Naive thymus-derived CD4-positive, alpha-beta T cell (primary cell): ENCODE results near the gene SNED1. TPM values are rescaled to one million over a fixed set of nuclear protein-coding genes. Genes with fewer than 3 reads are reported as not detected.

Experiments
- ATAC-seq: fragments of 150-1000 bp; cut with Tn5 transposase; 2 replicates; pipeline ENCODE4 v1.10.0; 2021; ENCODE audit warnings: mild to moderate bottlenecking, moderate library complexity
- CTCF ChIA-PET: fragments of 350-600 bp; sonication (Branson Sonifier 250); formaldehyde crosslinking; loops from one replicate; lab custom pipeline; 2021; ENCODE audit warnings: antibody characterized with exemption; lab: Charles Lee
- POLR2A ChIA-PET: fragments of 350-600 bp; sonication (Branson Sonifier 250); formaldehyde crosslinking; loops from one replicate; lab custom pipeline; 2021; ENCODE audit warnings: antibody characterized with exemption, inconsistent platforms; lab: Charles Lee
- DNase-seq, 9 donors: peaks; one replicate each; pipeline versions ENCODE4 v3.0.0 to v3.0.0-alpha.2; 2020 to 2022; ENCODE audit warnings: mixed read lengths in 1 of 9
- H3K27ac ChIP-seq: one replicate; pipeline ENCODE4 v1.7.0; 2013; ENCODE audit warnings: mild to moderate bottlenecking, low read depth, low read length, moderate library complexity
- H3K27me3 ChIP-seq, 2 donors: one replicate each; pipeline ENCODE4 v1.7.0; 2013; ENCODE audit warnings: low read length in 2 of 2, mild to moderate bottlenecking in 2 of 2, moderate library complexity in 2 of 2; ENCODE audit not compliant: control insufficient read depth in 2 of 2, insufficient read depth in 2 of 2
- H3K36me3 ChIP-seq, 3 experiments: 1 replicate in 2 of 3; 2 replicates in 1 of 3; pipeline ENCODE4 v1.7.0; 2013; ENCODE audit warnings: low read length in 3 of 3, mild to moderate bottlenecking in 3 of 3, moderate library complexity in 1 of 3; ENCODE audit not compliant: insufficient read depth in 3 of 3, control insufficient read depth in 2 of 3
- H3K4me1 ChIP-seq, 2 donors: one replicate each; pipeline ENCODE4 v1.7.0; 2013; ENCODE audit warnings: low read length in 2 of 2, mild to moderate bottlenecking in 2 of 2, moderate library complexity in 1 of 2; ENCODE audit not compliant: control insufficient read depth in 2 of 2, insufficient read depth in 2 of 2
- H3K4me3 ChIP-seq: 2 replicates; pipeline ENCODE4 v1.7.0; 2013; ENCODE audit warnings: mild to moderate bottlenecking, low read length
- H3K9me3 ChIP-seq, 3 experiments: 1 replicate in 2 of 3; 2 replicates in 1 of 3; pipeline ENCODE4 v1.7.0; 2013; ENCODE audit warnings: low read length in 3 of 3; ENCODE audit not compliant: control insufficient read depth in 2 of 3
- H3K27ac Mint-ChIP-seq, 9 donors: one replicate each; pipeline ENCODE4 v1.8.0; 2020 to 2022; ENCODE audit warnings: mixed read lengths in 9 of 9, mild to moderate bottlenecking in 8 of 9, moderate library complexity in 5 of 9, inconsistent platforms in 2 of 9
- H3K27me3 Mint-ChIP-seq, 5 donors: one replicate each; pipeline ENCODE4 v1.8.0; 2021 to 2022; ENCODE audit warnings: mixed read lengths in 5 of 5, mild to moderate bottlenecking in 1 of 5
- H3K36me3 Mint-ChIP-seq, 5 donors: one replicate each; pipeline ENCODE4 v1.8.0; 2020 to 2022; ENCODE audit warnings: mixed read lengths in 5 of 5, mild to moderate bottlenecking in 3 of 5, inconsistent platforms in 1 of 5
- H3K4me1 Mint-ChIP-seq, 7 donors: one replicate each; pipeline ENCODE4 v1.8.0; 2020 to 2022; ENCODE audit warnings: mixed read lengths in 7 of 7, mild to moderate bottlenecking in 3 of 7, inconsistent platforms in 1 of 7
- H3K4me3 Mint-ChIP-seq, 10 donors: one replicate each; pipeline ENCODE4 v1.8.0; 2020 to 2022; ENCODE audit warnings: mild to moderate bottlenecking in 10 of 10, mixed read lengths in 10 of 10, moderate library complexity in 6 of 10, inconsistent platforms in 2 of 10
- H3K9me3 Mint-ChIP-seq, 11 donors: one replicate each; pipeline ENCODE4 v1.8.0; 2020 to 2022; ENCODE audit warnings: mixed read lengths in 11 of 11, mild to moderate bottlenecking in 4 of 11, inconsistent platforms in 1 of 11, moderate library complexity in 1 of 11
- intact Hi-C, 2 donors: fragments of 100-400 bp; cut with micrococcal nuclease; formaldehyde crosslinking; loops; one replicate each; pipeline ENCODE4 v1.15.1; 2023
- polyA plus RNA-seq, 2 donors: library from polyadenylated mRNA; unstranded; fragments of 300-500 nt; fragmentation: Illumina TruSeq; gene quantifications; one replicate each; pipeline ENCODE4 v1.2.3, GENCODE V29; 2021
- total RNA-seq, 6 experiments: library from RNA in 5 of 6; stranded (reverse) in 5 of 6; gene quantifications; 1 replicate in 5 of 6; 2 replicates in 1 of 6; pipeline ENCODE4 v1.2.3 and lab custom pipeline; 2021 to 2026

The SNED1 gene
- total and polyA plus RNA-seq, 7 experiments from 2014 or later = 1.0 to 120 (median 32.9) TPM

DNA sequence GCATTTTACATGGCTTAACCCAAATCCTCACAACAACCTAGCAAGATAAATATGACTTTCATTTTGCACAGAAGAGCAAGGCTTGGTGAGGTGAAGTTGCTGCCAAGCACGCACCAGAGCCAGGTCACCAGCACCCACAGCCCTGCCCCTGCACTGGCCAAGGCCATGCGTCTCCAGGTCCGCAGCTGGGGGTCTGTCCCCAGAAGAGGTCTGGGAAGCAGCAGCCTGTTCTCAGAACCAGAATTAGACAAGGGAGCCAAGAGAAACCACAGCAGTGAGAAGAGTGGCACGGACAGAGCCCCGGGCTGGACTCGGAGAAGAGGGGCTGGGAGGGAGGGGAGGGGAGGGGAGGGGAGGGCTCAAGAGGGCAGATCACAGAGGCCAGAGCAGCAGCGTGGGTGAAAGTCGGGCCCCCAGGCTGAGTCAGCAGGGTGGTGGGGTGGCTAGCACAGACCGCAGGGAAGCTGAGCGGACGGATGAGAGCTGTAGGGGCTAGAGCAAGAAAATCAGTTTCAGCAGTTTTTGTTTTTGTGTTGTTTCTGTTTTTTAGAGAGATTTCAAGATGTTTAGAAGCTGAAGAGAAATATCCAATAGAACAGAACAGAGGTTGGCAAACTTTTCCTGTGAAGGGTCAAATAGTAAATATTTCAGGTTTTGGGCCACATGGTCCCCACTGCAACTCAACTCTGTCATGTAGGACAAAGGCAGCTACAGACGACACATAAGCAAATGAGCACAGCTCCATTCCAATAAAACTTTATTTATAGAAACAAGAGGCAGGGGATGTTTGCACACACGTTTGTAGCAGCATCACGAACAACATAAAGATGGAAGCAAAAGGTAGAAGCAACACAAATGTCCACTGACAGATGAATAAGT lies 111.0 kb downstream of the SNED1 start:
- Histone ChIP-seq H3K4me3 (peak overlapping the region; percentile 58), H3K4me1 (peaks cover 42 to 48% of the 10 kb centered on the region in 2 donors), H3K27me3 (no peaks in the 10 kb centered on the region), H3K9me3 (peaks cover 0 to 6% (median 0%) of the 10 kb centered on the region in 3 experiments), H3K36me3 (peaks cover 0 to 23% (median 7%) of the 10 kb centered on the region in 3 experiments), H3K27ac (peak overlapping the region; percentile 70)
- Mint-ChIP-seq H3K27ac (peak overlapping the region; percentile 94 to 99 (median 99)), H3K4me3 (peak overlapping the region; percentile 73 to 89 (median 82)), H3K4me1 (peaks cover 24 to 74% (median 61%) of the 10 kb centered on the region in 7 donors), H3K9me3 (peaks cover 0 to 9% (median 8%) of the 10 kb centered on the region in 11 donors), H3K27me3 (no peaks in the 10 kb centered on the region), H3K36me3 (peaks cover 10 to 49% (median 27%) of the 10 kb centered on the region in 5 donors)
- ATAC-seq = no peak
- CTCF ChIA-PET = interaction anchor here (0.6 to 1.8 kb wide), 3 partner anchors 14 to 86 kb away, joined by 3 to 6 read pairs (median 3); no protein-coding TSS in a partner anchor
- intact Hi-C loops = loop anchor here in 1 of 2 donors (2.0 to 10.0 kb wide), 3 partner anchors 15 to 775 kb away; partner anchors contain the start of gene STK25
- DNase-seq = peak in 1 of 9 donors; percentile 58
- POLR2A ChIA-PET = interaction anchor here (0.6 to 13.6 kb wide), 9 partner anchors 8 to 206 kb away, joined by 3 to 150 read pairs (median 6); partner anchors contain the start of genes HDLBP, MTERF4, PASK and PPP1R7

- H3K36me3 Mint-ChIP-seq = peaks cover 16 to 56% (median 32%) of the 10 kb centered on the region in 5 donors
- H3K27ac ChIP-seq = peak overlapping the region; percentile 70
- peak overlapping the region; percentile 94 to 99 (median 99) for H3K27ac Mint-ChIP-seq
- peak overlapping the region in 9 of 10 donors; percentile 60 to 89 (median 82) for H3K4me3 Mint-ChIP-seq
- ATAC-seq (no peak), DNase-seq (no peak)
- CTCF ChIA-PET = interaction anchor here (0.6 to 1.8 kb wide), 5 partner anchors 14 to 85 kb away, joined by 3 to 6 read pairs (median 3); partner anchors contain the start of gene PPP1R7
- peaks cover 41 to 42% of the 10 kb centered on the region in 2 donors for H3K4me1 ChIP-seq
- peaks cover 0 to 23% (median 7%) of the 10 kb centered on the region in 3 experiments for H3K36me3 ChIP-seq
- POLR2A ChIA-PET = interaction anchor here (0.6 to 13.6 kb wide), 10 partner anchors 9 to 101 kb away, joined by 3 to 150 read pairs (median 5); partner anchors contain the start of genes MTERF4, PASK and PPP1R7
- intact Hi-C loops = no loop called here
- H3K4me1 Mint-ChIP-seq = peaks cover 24 to 71% (median 65%) of the 10 kb centered on the region in 7 donors
- H3K9me3 ChIP-seq = peaks cover 0 to 6% (median 0%) of the 10 kb centered on the region in 3 experiments
- H3K4me3 ChIP-seq = peak overlapping the region; percentile 56
- H3K27me3 Mint-ChIP-seq = no peaks in the 10 kb centered on the region
- H3K27me3 ChIP-seq = no peaks in the 10 kb centered on the region
- peaks cover 0 to 9% (median 8%) of the 10 kb centered on the region in 11 donors for H3K9me3 Mint-ChIP-seq
Observed at GRCh38 chr2:241110089-241110606, 111.7 kb downstream of the SNED1 start.

- Histone ChIP-seq H3K27me3 (no peaks in the 10 kb centered on the region), H3K9me3 (peaks cover 0 to 6% (median 0%) of the 10 kb centered on the region in 3 experiments), H3K4me3 (peak overlapping the region; percentile 56), H3K36me3 (peaks cover 0 to 23% (median 7%) of the 10 kb centered on the region in 3 experiments), H3K4me1 (peaks cover 36 to 42% of the 10 kb centered on the region in 2 donors), H3K27ac (peak overlapping the region; percentile 70)
- peak overlapping the region; percentile 68 to 89 (median 82) for H3K4me3 Mint-ChIP-seq
- DNase-seq = no peak
- peak overlapping the region; percentile 81 to 99 (median 98) for H3K27ac Mint-ChIP-seq
- H3K27me3 Mint-ChIP-seq = no peaks in the 10 kb centered on the region
- H3K36me3 Mint-ChIP-seq = peaks cover 16 to 63% (median 34%) of the 10 kb centered on the region in 5 donors
- ChIA-PET POLR2A (interaction anchor here (0.6 to 13.6 kb wide), 9 partner anchors 10 to 101 kb away, joined by 3 to 150 read pairs (median 4); partner anchors contain the start of genes MTERF4, PASK and PPP1R7), CTCF (interaction anchor here (0.6 to 1.8 kb wide), 4 partner anchors 15 to 403 kb away, joined by 3 to 6 read pairs (median 4); partner anchors contain the start of gene PPP1R7)
- H3K9me3 Mint-ChIP-seq = peaks cover 0 to 11% (median 8%) of the 10 kb centered on the region in 11 donors
- H3K4me1 Mint-ChIP-seq = peaks cover 22 to 64% (median 63%) of the 10 kb centered on the region in 7 donors
- ATAC-seq = peak; percentile 17
- intact Hi-C loops = no loop called here
Observed at GRCh38 chr2:241110607-241111439, 112.4 kb downstream of the SNED1 start.

GRCh38 chr2:241111440-241111805 lies 113.0 kb downstream of the SNED1 start:
- ChIA-PET POLR2A (interaction anchor here (1.1 to 13.6 kb wide), 5 partner anchors 10 to 39 kb away, joined by 3 to 150 read pairs (median 68); partner anchors contain the start of genes MTERF4, PASK and PPP1R7), CTCF (interaction anchor here (0.6 to 1.8 kb wide), 2 partner anchors 39 to 402 kb away, joined by 4 to 6 read pairs; partner anchors contain the start of gene PPP1R7)
- H3K4me3 Mint-ChIP-seq = peak overlapping the region; percentile 73 to 89 (median 83)
- H3K9me3 Mint-ChIP-seq = peaks cover 0 to 11% (median 8%) of the 10 kb centered on the region in 11 donors
- no peaks in the 10 kb centered on the region for H3K27me3 Mint-ChIP-seq
- ATAC-seq = peak; percentile 36
- Histone ChIP-seq H3K36me3 (peaks cover 0 to 23% (median 7%) of the 10 kb centered on the region in 3 experiments), H3K4me1 (peaks cover 34 to 42% of the 10 kb centered on the region in 2 donors), H3K27me3 (no peaks in the 10 kb centered on the region), H3K4me3 (peak overlapping the region; percentile 56), H3K9me3 (peaks cover 0 to 6% (median 0%) of the 10 kb centered on the region in 3 experiments), H3K27ac (peak overlapping the region; percentile 70)
- peak in 2 of 9 donors; percentile 27 to 33 for DNase-seq
- peaks cover 22 to 58% (median 57%) of the 10 kb centered on the region in 7 donors for H3K4me1 Mint-ChIP-seq
- intact Hi-C loops = no loop called here
- H3K36me3 Mint-ChIP-seq = peaks cover 16 to 68% (median 34%) of the 10 kb centered on the region in 5 donors
- peak overlapping the region; percentile 77 to 99 (median 97) for H3K27ac Mint-ChIP-seq

DNA sequence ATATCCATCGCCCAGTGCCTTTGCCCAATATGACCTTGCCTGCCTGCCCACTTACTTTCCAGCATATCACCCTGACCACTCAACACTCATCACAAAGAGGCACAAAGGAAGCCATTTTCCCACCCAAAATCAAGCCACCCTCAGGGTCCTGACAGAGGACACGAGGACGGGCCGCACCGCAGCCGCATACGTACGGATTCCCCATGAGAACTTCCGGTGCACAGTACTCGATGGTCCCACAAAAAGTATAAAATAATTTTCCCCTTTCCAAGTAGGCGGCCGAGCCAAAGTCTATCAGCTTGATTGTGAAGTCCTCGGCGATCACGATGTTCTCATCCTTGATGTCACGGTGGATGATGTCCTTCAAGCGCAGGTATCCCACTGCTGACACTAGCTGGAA lies 113.6 kb downstream of the SNED1 start:
- peak overlapping the region; percentile 56 for H3K4me3 ChIP-seq
- CTCF ChIA-PET = interaction anchor here (1.8 kb wide), 1 partner anchor 38 kb away, joined by 4 read pairs; the partner anchor contains the start of gene PPP1R7
- no peak for DNase-seq

More for the DNA sequence above, 113.6 kb downstream of the SNED1 start:
- POLR2A ChIA-PET = interaction anchor here (1.5 to 13.6 kb wide), 6 partner anchors 10 to 38 kb away, joined by 3 to 150 read pairs (median 38); partner anchors contain the start of genes MTERF4, PASK and PPP1R7
- H3K27me3 Mint-ChIP-seq = no peaks in the 10 kb centered on the region
- H3K27ac Mint-ChIP-seq = peak overlapping the region; percentile 62 to 99 (median 97)
- Histone ChIP-seq H3K27ac (peak overlapping the region; percentile 70), H3K4me1 (peaks cover 31 to 37% of the 10 kb centered on the region in 2 donors), H3K36me3 (peaks cover 0 to 19% (median 6%) of the 10 kb centered on the region in 3 experiments), H3K9me3 (peaks cover 0 to 6% (median 0%) of the 10 kb centered on the region in 3 experiments), H3K27me3 (no peaks in the 10 kb centered on the region)
- H3K4me3 Mint-ChIP-seq = peak overlapping the region; percentile 65 to 89 (median 82)
- peaks cover 22 to 52% (median 51%) of the 10 kb centered on the region in 7 donors for H3K4me1 Mint-ChIP-seq
- intact Hi-C loops = loop anchor here in 1 of 2 donors (1.0 kb wide), 1 partner anchor 10 kb away; the partner anchor contains the start of gene MTERF4
- peaks cover 16 to 66% (median 35%) of the 10 kb centered on the region in 5 donors for H3K36me3 Mint-ChIP-seq
- H3K9me3 Mint-ChIP-seq = peaks cover 0 to 11% (median 8%) of the 10 kb centered on the region in 11 donors
- ATAC-seq = no peak
